KMS-11 (cell line): ENCODE data around the gene SLC35F3.

Source experiments
- H2AFZ ChIP-seq: fragments of 200-600 bp; sonication (generic); 2 replicates; pipeline ENCODE4 v1.6.1; 2016; ENCODE audit warnings: antibody characterized with exemption, mixed run types, low read depth
- H3K27ac ChIP-seq: fragments of 200-600 bp; sonication (generic); 2 replicates; pipeline ENCODE4 v1.6.1; 2016; ENCODE audit warnings: mild to moderate bottlenecking, mixed run types
- H3K27me3 ChIP-seq: fragments of 200-600 bp; sonication (generic); 2 replicates; pipeline ENCODE4 v1.6.1; 2017; ENCODE audit warnings: mild to moderate bottlenecking, low read depth, mixed run types, moderate library complexity; ENCODE audit not compliant: insufficient read depth
- H3K36me3 ChIP-seq: fragments of 200-600 bp; sonication (generic); 2 replicates; pipeline ENCODE4 v1.6.1; 2017; ENCODE audit warnings: mild to moderate bottlenecking, mixed run types; ENCODE audit not compliant: insufficient read depth
- H3K4me1 ChIP-seq: fragments of 200-600 bp; sonication (generic); 2 replicates; pipeline ENCODE4 v1.6.1; 2016; ENCODE audit warnings: mild to moderate bottlenecking, low read depth, mixed run types; ENCODE audit not compliant: poor library complexity, severe bottlenecking
- H3K4me2 ChIP-seq: fragments of 200-600 bp; sonication (generic); 2 replicates; pipeline ENCODE4 v1.7.0; 2016; ENCODE audit warnings: mild to moderate bottlenecking, mixed run types
- H3K4me3 ChIP-seq: fragments of 200-600 bp; sonication (generic); IDR thresholded peaks from 2 replicates; pipeline ENCODE4 v1.6.1; 2017; ENCODE audit warnings: low read depth, low read length, mixed read lengths; ENCODE audit not compliant: insufficient read depth
- H3K79me2 ChIP-seq: fragments of 200-600 bp; sonication (generic); 2 replicates; pipeline ENCODE4 v1.6.1; 2016; ENCODE audit warnings: low read depth, mixed run types; ENCODE audit not compliant: insufficient read depth
- H3K9ac ChIP-seq: fragments of 200-600 bp; sonication (generic); 2 replicates; pipeline ENCODE4 v1.6.1; 2016; ENCODE audit warnings: mild to moderate bottlenecking, mixed run types
- H4K20me1 ChIP-seq: fragments of 200-600 bp; sonication (generic); 2 replicates; pipeline ENCODE4 v1.6.1; 2016; ENCODE audit warnings: mild to moderate bottlenecking, mixed run types; ENCODE audit not compliant: insufficient read depth
- TF ChIP-seq, protein P1 (sequence below): fragments of 200-600 bp; sonication (generic); conservative IDR thresholded peaks from 2 replicates; pipeline ENCODE4 v1.6.1; 2017; ENCODE audit warnings: low read depth, mild to moderate bottlenecking, antibody characterized with exemption, low read length, moderate library complexity, mixed read lengths

SLC35F3 gene

DNA sequence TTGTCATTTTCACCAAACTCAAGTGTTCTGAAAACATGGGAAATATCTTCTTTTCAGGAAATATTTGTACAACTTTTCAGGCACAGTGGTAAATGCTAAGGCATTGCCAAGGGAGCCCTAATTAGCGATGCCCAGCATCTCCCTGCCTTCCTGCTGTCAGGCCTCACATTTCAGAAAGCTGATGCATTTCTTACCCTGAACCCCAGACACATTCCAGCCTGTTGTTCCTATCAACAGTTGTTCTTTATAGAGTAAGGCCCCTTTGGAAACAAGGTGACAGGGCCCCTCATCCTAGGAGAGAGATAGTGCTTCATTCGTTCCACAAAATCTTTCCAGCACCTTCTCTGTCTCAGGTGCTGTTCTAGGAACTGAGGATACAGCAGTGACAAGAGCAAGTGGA lies 332.9 kb downstream of the SLC35F3 start:
- Histone ChIP-seq H4K20me1 (no peaks in the 10 kb centered on the region), H3K27ac (no peak overlapping the region), H3K36me3 (no peaks in the 10 kb centered on the region), H3K4me3 (no peak overlapping the region), H3K4me2 (no peak overlapping the region), H3K79me2 (no peaks in the 10 kb centered on the region), H2AFZ (no peak overlapping the region), H3K4me1 (no peaks in the 10 kb centered on the region), H3K27me3 (no peaks in the 10 kb centered on the region), H3K9ac (no peak overlapping the region)
- TF ChIP-seq, protein P1, sequence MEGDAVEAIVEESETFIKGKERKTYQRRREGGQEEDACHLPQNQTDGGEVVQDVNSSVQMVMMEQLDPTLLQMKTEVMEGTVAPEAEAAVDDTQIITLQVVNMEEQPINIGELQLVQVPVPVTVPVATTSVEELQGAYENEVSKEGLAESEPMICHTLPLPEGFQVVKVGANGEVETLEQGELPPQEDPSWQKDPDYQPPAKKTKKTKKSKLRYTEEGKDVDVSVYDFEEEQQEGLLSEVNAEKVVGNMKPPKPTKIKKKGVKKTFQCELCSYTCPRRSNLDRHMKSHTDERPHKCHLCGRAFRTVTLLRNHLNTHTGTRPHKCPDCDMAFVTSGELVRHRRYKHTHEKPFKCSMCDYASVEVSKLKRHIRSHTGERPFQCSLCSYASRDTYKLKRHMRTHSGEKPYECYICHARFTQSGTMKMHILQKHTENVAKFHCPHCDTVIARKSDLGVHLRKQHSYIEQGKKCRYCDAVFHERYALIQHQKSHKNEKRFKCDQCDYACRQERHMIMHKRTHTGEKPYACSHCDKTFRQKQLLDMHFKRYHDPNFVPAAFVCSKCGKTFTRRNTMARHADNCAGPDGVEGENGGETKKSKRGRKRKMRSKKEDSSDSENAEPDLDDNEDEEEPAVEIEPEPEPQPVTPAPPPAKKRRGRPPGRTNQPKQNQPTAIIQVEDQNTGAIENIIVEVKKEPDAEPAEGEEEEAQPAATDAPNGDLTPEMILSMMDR: no peak

DNA sequence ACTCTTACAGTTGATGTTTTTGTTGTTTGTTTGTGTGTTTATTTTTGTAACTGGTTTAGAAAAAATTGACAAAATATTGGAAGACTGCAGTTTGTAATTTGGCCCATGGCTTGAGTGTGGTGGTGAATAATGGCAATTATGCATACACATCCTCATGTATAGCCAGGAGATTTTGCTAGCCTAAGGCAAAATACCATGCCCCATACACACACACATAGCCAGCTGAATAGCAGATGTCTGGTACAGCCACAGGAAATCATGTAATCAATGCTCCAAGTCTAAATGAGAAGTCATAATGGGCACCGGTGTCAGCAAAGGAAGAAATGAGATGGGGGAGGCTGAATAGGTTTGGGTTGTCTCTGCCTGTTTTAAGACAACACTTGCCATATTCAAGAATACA lies 333.6 kb downstream of the SLC35F3 start:
- Histone ChIP-seq H3K79me2 (no peaks in the 10 kb centered on the region), H3K4me3 (no peak overlapping the region), H4K20me1 (no peaks in the 10 kb centered on the region), H3K4me2 (no peak overlapping the region), H3K36me3 (no peaks in the 10 kb centered on the region), H2AFZ (no peak overlapping the region), H3K27me3 (no peaks in the 10 kb centered on the region), H3K4me1 (no peaks in the 10 kb centered on the region), H3K27ac (no peak overlapping the region), H3K9ac (no peak overlapping the region)
- TF ChIP-seq, protein P1: no peak

DNA sequence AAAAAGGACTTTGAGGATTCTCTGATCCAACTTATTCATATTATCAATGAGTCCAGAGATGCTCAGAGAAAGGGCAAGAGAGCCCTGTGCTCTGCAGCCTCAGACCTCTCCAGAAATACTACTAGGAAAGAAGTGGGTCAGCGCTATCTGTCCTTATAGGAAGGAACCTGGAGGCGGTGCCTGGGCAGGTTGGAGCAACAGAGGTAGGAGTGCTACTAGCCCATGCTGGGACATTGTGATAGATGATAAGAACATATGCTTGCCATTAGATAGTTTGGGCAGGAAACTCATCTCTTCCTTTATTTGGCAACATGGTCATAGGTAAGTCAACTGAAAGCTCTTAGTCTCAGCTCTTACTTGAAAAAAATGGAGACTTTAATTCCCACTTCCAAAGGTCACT lies 335.0 kb downstream of the SLC35F3 start:
- Histone ChIP-seq H4K20me1 (no peaks in the 10 kb centered on the region), H3K9ac (no peak overlapping the region), H3K36me3 (no peaks in the 10 kb centered on the region)

DNA sequence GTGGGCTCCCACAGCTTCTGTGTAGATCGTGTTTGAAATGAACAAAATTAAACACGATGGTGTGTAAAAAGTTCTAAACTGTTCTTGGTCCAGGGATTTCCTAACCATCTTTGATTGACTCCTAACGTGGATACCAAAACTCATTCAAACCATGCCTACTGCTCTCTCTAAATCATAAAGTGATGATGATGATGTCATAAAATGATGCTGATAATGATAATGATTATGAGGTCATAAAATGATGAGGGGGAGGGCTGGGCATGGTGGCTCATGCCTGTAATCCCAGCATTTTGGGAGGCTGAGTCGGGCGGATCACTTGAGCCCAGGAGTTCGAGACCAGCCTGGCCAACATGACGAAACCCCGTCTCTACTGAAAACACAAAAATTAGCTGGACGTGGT lies 335.5 kb downstream of the SLC35F3 start:
- TF ChIP-seq, protein P1: no peak
- H3K4me1 ChIP-seq: no peaks in the 10 kb centered on the region

More for the DNA sequence above, 335.0 kb downstream of the SLC35F3 start:
- Histone ChIP-seq H3K27me3 (no peaks in the 10 kb centered on the region), H3K4me1 (no peaks in the 10 kb centered on the region), H3K4me3 (no peak overlapping the region), H3K27ac (no peak overlapping the region), H2AFZ (no peak overlapping the region), H3K79me2 (no peaks in the 10 kb centered on the region), H3K4me2 (no peak overlapping the region)
- TF ChIP-seq, protein P1: no peak

More for the DNA sequence above, 335.5 kb downstream of the SLC35F3 start:
- Histone ChIP-seq H3K4me2 (no peak overlapping the region), H3K4me3 (no peak overlapping the region), H2AFZ (no peak overlapping the region), H3K79me2 (no peaks in the 10 kb centered on the region), H3K9ac (no peak overlapping the region), H3K36me3 (no peaks in the 10 kb centered on the region), H3K27me3 (no peaks in the 10 kb centered on the region), H3K27ac (no peak overlapping the region), H4K20me1 (no peaks in the 10 kb centered on the region)
